K562 (cell line): Measurements from ENCODE around the gene ARL14EPL. TPM values are rescaled to one million over a fixed set of nuclear protein-coding genes. Genes with fewer than 3 reads are reported as not detected.
A peak's percentile ranks its signal among the peaks of the same experiment; 100 is the strongest.

Experiments used
- ARID1B ChIP-seq: fragments of 450-650 bp; IDR thresholded peaks from 2 replicates; pipeline ENCODE4 v1.6.1; 2016; ENCODE audit warnings: antibody characterized with exemption, mild to moderate bottlenecking, inconsistent platforms
- ASH1L ChIP-seq: fragments of 450-650 bp; IDR thresholded peaks from 2 replicates; pipeline ENCODE4 v1.6.1; 2018; ENCODE audit warnings: borderline replicate concordance, mild to moderate bottlenecking, low read depth; ENCODE audit not compliant: partially characterized antibody
- BRD4 ChIP-seq: fragments of 200-600 bp; sonication (generic); IDR thresholded peaks from 2 replicates; pipeline ENCODE4 v1.6.1; 2017; ENCODE audit warnings: inconsistent platforms
- CREM ChIP-seq: IDR thresholded peaks from 2 replicates; pipeline ENCODE4 v1.6.1; 2014; ENCODE audit warnings: antibody characterized with exemption, low read depth
- CSDE1 ChIP-seq, 2 experiments: fragments of 450-650 bp; IDR thresholded peaks; 2 replicates each; pipeline ENCODE4 v1.6.1; 2016; ENCODE audit warnings: mild to moderate bottlenecking in 1 of 2
- ELF2 ChIP-seq: fragments of 250-450 bp; sonication (Bioruptor Pico); IDR thresholded peaks from 2 replicates; pipeline ENCODE4 v1.5.0; 2021; ENCODE audit warnings: mild to moderate bottlenecking
- GABPB1 ChIP-seq: sonication (generic); formaldehyde crosslinking; IDR thresholded peaks from 2 replicates; pipeline ENCODE4 v1.8.0; 2022; ENCODE audit warnings: mild to moderate bottlenecking, missing genetic modification reagents
- HNRNPH1 ChIP-seq: fragments of 200-400 bp; formaldehyde crosslinking; optimal IDR thresholded peaks from 2 replicates; pipeline ENCODE3; 2017; ENCODE audit warnings: low read depth, mild to moderate bottlenecking, low read length, moderate library complexity
- HNRNPK ChIP-seq: fragments of 200-400 bp; formaldehyde crosslinking; IDR thresholded peaks from one replicate; pipeline ENCODE4 v1.6.1; 2018; ENCODE audit warnings: mild to moderate bottlenecking, low read depth, low read length; ENCODE audit not compliant: poor library complexity, severe bottlenecking
- KLF16 ChIP-seq: IDR thresholded peaks from 2 replicates; pipeline ENCODE4 v1.6.1; 2016; ENCODE audit warnings: antibody characterized with exemption
- MYBL2 ChIP-seq, 2 experiments: fragments of 450-650 bp in 1 of 2; sonication (generic) in 1 of 2; formaldehyde crosslinking in 1 of 2; IDR thresholded peaks; 2 replicates each; pipeline versions ENCODE4 v1.6.1 to v1.8.1; 2017 to 2022; ENCODE audit warnings: borderline replicate concordance in 1 of 2, inconsistent platforms in 1 of 2, low read depth in 1 of 2, mild to moderate bottlenecking in 1 of 2, missing genetic modification reagents in 1 of 2, moderate library complexity in 1 of 2
- NCOR1 ChIP-seq: fragments of 450-650 bp; IDR thresholded peaks from 2 replicates; pipeline ENCODE4 v1.6.1; 2016; ENCODE audit warnings: mild to moderate bottlenecking, moderate library complexity
- SMARCA4 ChIP-seq: fragments of 450-650 bp; IDR thresholded peaks from 2 replicates; pipeline ENCODE4 v1.6.1; 2016
- SOX6 ChIP-seq: fragments of 450-650 bp; IDR thresholded peaks from 2 replicates; pipeline ENCODE4 v1.6.1; 2014; ENCODE audit warnings: mild to moderate bottlenecking
- ZNF586 ChIP-seq: fragments of 450-650 bp; formaldehyde crosslinking; conservative IDR thresholded peaks from 2 replicates; pipeline ENCODE4 v1.4.0; 2020; ENCODE audit warnings: mild to moderate bottlenecking, moderate library complexity
- ZNF79 ChIP-seq: fragments of 250-450 bp; sonication (Bioruptor Pico); IDR thresholded peaks from 2 replicates; pipeline ENCODE4 v1.4.0; 2020; ENCODE audit warnings: low read depth, mild to moderate bottlenecking, moderate library complexity
- polyA plus RNA-seq, 8 experiments: library from polyadenylated mRNA; depleted of rRNA in 4 of 8; stranded (reverse) in 5 of 8; unstranded in 3 of 8; fragments of >200 nt; fragmentation: Nextera tagmentation in 2 of 8; fragmentation: Illumina TruSeq in 1 of 8; extraction: Ambion mirVana in 2 of 8; extraction: Trizol in 1 of 8; gene quantifications; 2 replicates each; pipeline versions ENCODE4 v1.2.1 to v1.2.3, GENCODE V29; 2011 to 2014; ENCODE audit warnings: inconsistent platforms in 1 of 8, missing spikeins in 1 of 8
- total RNA-seq, 7 experiments: library from RNA; depleted of rRNA in 6 of 7; stranded (reverse); fragments of >200 nt in 6 of 7; fragmentation: Illumina TruSeq in 2 of 7; extraction: Trizol in 2 of 7; gene quantifications; 2 replicates each; pipeline versions ENCODE4 v1.2.1 to v1.2.3, GENCODE V29; 2011 to 2021; ENCODE audit warnings: low replicate concordance in 1 of 7
- TF ChIP-seq, protein P1 (sequence below), 2 experiments: IDR thresholded peaks in 1 of 2; conservative IDR thresholded peaks in 1 of 2; 2 replicates each; pipeline ENCODE4 v1.6.1; 2016; ENCODE audit warnings: low read depth in 2 of 2, mild to moderate bottlenecking in 1 of 2, missing compliant biosample characterization in 1 of 2, missing genetic modification characterization in 1 of 2, moderate library complexity in 1 of 2
- TF ChIP-seq, protein P2 (sequence below): fragments of 250-450 bp; sonication (Bioruptor Pico); IDR thresholded peaks from 2 replicates; pipeline ENCODE4 v1.5.0; 2022; ENCODE audit warnings: mild to moderate bottlenecking
- TF ChIP-seq, protein P3 (sequence below): conservative IDR thresholded peaks from 2 replicates; pipeline ENCODE4 v1.6.1; 2011; ENCODE audit warnings: low read depth, mild to moderate bottlenecking, low read length; ENCODE audit not compliant: control insufficient read depth
- TF ChIP-seq, protein P4 (sequence below): IDR thresholded peaks from 2 replicates; pipeline ENCODE4 v1.6.1; 2016; ENCODE audit warnings: missing genetic modification characterization, missing compliant biosample characterization
- TF ChIP-seq, protein P5 (sequence below): fragments of 450-650 bp; IDR thresholded peaks from 2 replicates; pipeline ENCODE4 v1.6.1; 2016; ENCODE audit warnings: missing biosample characterization, missing genetic modification characterization

ARL14EPL gene
- total and polyA plus RNA-seq, 9 of the 15 experiments (the other 6 are each of a cell fraction or from before 2014, with no cell fraction given): 0.06 to 0.14 (median 0.08) TPM; not detected in 5

DNA sequence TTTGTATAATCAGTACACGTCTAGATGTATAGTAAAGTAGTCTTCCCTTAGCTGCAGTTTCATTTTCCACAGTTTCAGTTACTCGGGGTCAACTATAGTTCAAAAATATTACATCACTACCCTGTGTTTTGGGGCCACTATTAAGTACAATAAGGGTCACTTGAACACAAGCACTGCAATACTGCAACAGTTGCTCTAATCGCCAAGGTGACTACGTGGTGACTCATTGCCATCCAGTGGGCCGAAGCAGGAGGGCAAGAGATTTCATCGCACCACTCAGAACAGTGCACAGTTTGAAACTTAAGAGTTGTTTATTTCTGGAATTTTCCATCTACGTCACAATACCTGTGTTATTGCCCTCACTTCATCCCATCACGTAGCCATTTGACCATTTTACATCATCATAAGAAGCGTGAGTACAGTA, at the start of gene ARL14EPL (continued):
- TF ChIP-seq, protein P1, sequence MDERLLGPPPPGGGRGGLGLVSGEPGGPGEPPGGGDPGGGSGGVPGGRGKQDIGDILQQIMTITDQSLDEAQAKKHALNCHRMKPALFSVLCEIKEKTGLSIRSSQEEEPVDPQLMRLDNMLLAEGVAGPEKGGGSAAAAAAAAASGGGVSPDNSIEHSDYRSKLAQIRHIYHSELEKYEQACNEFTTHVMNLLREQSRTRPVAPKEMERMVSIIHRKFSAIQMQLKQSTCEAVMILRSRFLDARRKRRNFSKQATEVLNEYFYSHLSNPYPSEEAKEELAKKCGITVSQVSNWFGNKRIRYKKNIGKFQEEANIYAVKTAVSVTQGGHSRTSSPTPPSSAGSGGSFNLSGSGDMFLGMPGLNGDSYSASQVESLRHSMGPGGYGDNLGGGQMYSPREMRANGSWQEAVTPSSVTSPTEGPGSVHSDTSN (CRISPR knock-in tag; IDR thresholded peaks at IDR 0.05; ENCODE audit: low read depth): no peak
- TF ChIP-seq, protein P1 (tag; conservative IDR thresholded peaks at IDR 0.05; ENCODE audit: low read depth): no peak
- TF ChIP-seq ELF2 (CRISPR knock-in tag) (no peak), ZNF586 (no peak), CREM (peak; percentile 51; the same call in 1 of the 2 replicates), GABPB1 (CRISPR knock-in tag) (no peak), CSDE1 (IDR thresholded peaks at IDR 0.05) (no peak), HNRNPH1 (no peak), BRD4 (no peak), SOX6 (peak; percentile 72), MYBL2 (IDR thresholded peaks at IDR 0.05; ENCODE audit: low read depth) (peak; percentile 59), MYBL2 (CRISPR knock-in tag; IDR thresholded peaks at IDR 0.05; ENCODE audit: borderline replicate concordance) (no peak), HNRNPK (no peak), KLF16 (no peak), ZNF79 (CRISPR knock-in tag) (no peak), ARID1B (peak; percentile 45; the same call in 1 of the 2 replicates), SMARCA4 (peak; percentile 30; the same call in 1 of the 2 replicates), NCOR1 (no peak), ASH1L (no peak)
- TF ChIP-seq, protein P2, sequence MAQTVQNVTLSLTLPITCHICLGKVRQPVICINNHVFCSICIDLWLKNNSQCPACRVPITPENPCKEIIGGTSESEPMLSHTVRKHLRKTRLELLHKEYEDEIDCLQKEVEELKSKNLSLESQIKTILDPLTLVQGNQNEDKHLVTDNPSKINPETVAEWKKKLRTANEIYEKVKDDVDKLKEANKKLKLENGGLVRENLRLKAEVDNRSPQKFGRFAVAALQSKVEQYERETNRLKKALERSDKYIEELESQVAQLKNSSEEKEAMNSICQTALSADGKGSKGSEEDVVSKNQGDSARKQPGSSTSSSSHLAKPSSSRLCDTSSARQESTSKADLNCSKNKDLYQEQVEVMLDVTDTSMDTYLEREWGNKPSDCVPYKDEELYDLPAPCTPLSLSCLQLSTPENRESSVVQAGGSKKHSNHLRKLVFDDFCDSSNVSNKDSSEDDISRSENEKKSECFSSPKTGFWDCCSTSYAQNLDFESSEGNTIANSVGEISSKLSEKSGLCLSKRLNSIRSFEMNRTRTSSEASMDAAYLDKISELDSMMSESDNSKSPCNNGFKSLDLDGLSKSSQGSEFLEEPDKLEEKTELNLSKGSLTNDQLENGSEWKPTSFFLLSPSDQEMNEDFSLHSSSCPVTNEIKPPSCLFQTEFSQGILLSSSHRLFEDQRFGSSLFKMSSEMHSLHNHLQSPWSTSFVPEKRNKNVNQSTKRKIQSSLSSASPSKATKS (CRISPR knock-in tag): no peak
- TF ChIP-seq, protein P3, sequence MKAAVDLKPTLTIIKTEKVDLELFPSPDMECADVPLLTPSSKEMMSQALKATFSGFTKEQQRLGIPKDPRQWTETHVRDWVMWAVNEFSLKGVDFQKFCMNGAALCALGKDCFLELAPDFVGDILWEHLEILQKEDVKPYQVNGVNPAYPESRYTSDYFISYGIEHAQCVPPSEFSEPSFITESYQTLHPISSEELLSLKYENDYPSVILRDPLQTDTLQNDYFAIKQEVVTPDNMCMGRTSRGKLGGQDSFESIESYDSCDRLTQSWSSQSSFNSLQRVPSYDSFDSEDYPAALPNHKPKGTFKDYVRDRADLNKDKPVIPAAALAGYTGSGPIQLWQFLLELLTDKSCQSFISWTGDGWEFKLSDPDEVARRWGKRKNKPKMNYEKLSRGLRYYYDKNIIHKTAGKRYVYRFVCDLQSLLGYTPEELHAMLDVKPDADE: no peak
- TF ChIP-seq, protein P4, sequence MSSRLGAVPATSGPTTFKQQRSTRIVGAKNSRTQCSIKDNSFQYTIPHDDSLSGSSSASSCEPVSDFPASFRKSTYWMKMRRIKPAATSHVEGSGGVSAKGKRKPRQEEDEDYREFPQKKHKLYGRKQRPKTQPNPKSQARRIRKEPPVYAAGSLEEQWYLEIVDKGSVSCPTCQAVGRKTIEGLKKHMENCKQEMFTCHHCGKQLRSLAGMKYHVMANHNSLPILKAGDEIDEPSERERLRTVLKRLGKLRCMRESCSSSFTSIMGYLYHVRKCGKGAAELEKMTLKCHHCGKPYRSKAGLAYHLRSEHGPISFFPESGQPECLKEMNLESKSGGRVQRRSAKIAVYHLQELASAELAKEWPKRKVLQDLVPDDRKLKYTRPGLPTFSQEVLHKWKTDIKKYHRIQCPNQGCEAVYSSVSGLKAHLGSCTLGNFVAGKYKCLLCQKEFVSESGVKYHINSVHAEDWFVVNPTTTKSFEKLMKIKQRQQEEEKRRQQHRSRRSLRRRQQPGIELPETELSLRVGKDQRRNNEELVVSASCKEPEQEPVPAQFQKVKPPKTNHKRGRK (tag): no peak
- TF ChIP-seq, protein P5, sequence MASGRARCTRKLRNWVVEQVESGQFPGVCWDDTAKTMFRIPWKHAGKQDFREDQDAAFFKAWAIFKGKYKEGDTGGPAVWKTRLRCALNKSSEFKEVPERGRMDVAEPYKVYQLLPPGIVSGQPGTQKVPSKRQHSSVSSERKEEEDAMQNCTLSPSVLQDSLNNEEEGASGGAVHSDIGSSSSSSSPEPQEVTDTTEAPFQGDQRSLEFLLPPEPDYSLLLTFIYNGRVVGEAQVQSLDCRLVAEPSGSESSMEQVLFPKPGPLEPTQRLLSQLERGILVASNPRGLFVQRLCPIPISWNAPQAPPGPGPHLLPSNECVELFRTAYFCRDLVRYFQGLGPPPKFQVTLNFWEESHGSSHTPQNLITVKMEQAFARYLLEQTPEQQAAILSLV (tag): no peak
